Stimulated activated CD4-positive, alpha-beta T cell treated with anti-CD3 and anti-CD28 coated beads, Interleukin-1b, Interleukin-23, amount 100 ng/mL, for 4 hours (primary cell): ENCODE results near the gene S100A16.
"Not testable (repeated sequence)": the region's sequence is repeated elsewhere in the genome, so short reads cannot be mapped to it uniquely, and the experiment has no call there.

Source experiments
- DNase-seq, 2 donors: peaks; one replicate each; pipeline ENCODE4 v3.0.0-alpha.2; 2020; ENCODE audit warnings: low read depth in 2 of 2

S100A16 gene, protein sequence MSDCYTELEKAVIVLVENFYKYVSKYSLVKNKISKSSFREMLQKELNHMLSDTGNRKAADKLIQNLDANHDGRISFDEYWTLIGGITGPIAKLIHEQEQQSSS

DNA sequence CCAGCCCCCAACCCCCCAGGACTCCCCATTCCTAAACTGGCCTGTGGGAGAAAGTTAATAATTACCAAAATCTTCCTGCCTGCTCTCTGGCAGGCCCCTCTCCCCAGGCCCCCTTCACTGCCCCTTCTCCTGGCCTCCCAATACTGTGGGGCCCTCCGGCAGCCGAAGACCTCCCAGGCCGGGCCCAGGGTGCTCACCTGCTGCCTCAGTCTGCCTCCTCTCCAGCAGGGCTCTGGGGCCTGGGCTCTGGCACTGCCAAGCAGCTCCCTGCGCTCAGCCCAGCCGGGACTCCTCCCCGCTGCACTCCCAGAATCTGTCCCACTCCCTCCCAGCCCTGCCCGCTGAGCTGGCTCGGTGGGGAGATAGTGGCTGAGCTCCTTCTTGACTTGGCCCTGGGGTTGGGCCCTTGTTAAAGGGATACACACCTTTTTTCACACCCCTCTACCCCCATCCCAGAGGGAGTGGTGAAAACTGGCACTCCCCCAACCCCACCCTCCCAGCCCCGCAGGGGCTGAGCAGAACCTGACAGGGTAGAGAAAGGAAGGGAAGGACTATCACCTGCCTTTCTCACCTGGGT is at the start of gene S100A16:
Gene S100A16, minus strand, starts transcription at position 383 of the 577 bp plus-strand sequence. CDS start 4,986 bp downstream, outside the sequence.
- no peak for DNase-seq

GRCh38 chr1:153662269-153662668 is 49.3 kb upstream of the S100A16 start:
- no peak for DNase-seq

DNA sequence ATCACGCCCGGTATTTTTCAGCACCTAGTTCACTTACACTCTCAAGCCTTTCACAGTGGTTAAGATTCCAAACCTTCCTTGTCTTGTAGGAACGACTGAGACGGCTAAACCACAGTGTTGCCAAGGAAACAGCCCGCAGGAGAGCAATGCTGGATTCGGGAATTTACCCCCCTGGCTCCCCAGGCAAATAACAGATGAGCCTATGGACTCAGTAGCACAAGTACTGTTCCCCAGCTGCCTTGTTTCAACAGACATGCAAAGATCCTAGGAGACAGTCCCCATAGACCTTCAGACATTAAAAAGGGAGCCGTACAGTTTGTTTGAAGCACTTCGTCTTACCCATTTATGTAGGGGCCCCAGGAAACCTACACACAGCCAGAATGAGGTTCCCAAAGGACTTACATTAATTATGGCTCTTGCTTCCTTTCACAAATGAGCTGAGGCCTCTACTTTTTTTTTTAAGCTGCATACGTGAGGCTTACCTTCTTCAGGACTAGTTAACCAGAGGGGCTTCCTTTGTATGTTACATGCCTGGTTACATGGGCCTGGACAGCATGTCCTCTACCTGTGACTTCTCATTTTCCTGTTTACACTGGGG is 48.3 kb upstream of the S100A16 start:
- DNase-seq = no peak

- DNase-seq = no peak
Observed at GRCh38 chr1:153659656-153660055, 46.7 kb upstream of the S100A16 start.

DNA sequence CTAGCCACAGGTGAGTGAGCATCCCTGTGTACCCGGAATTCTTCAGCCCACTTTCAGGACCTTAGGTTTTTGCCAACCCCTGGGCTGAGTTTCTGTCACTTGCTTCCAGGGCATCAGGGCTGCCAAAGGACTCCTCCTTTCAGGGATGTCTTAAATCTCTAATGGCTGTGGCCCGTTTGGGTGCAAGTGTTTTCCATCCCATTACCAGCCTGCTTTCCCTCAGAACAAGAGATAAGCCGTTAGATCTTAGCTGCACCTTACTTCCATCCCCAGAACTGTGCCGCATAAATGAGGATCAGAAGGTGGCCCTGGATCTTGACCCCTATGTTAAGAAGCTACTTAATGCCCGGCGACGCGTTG is 46.2 kb upstream of the S100A16 start:
- no peak for DNase-seq

- DNase-seq = peak; percentile 85
Observed at GRCh38 chr1:153658400-153659174, 45.6 kb upstream of the S100A16 start, which contains the start of gene SNAPIN. SNAPIN (plus strand) TSS chr1:153658703; CDS start chr1:153658744, 41 bp downstream.

GRCh38 chr1:153655333-153655732 is 42.4 kb upstream of the S100A16 start:
- DNase-seq = no peak

GRCh38 chr1:153652805-153653500 is 40.0 kb upstream of the S100A16 start:
- DNase-seq = no peak

DNA sequence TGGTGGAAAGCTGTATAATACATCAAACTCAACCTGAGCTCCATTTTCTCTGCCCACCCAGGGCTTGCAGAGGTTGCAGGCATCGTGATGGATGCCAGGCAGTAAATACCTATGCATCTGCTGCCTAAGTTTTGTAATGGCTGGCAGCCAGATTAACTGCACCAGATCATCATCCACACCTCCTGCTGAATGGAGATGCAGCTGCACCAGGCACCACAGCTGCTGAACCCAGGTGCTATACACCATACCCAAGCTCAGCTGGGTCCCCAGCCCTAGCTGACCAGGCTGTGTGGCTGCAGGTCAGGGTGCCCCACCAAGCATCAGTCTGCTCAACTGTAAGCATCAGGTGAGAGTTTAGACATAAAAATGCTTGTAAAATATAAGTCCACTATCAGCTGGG is 38.8 kb upstream of the S100A16 start:
- no peak for DNase-seq

DNA sequence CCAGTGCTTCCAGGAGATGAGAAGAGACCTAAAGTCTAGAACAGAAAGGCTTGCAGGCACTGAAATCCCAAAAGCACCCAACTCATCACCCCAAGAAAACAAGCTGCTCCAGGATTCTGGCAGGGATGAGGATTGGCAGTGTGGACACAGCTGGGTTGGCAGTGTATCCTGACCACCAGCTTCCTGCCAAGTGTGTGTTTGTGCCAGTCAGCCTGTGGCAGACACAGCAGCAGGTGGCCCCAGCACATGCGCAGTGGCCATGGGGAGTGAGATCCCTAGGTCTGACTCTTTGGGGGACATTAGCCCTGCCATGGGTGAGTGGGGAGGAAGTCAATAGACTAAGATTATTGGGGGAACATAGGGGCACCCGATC is 36.9 kb upstream of the S100A16 start:
- no peak for DNase-seq

DNA sequence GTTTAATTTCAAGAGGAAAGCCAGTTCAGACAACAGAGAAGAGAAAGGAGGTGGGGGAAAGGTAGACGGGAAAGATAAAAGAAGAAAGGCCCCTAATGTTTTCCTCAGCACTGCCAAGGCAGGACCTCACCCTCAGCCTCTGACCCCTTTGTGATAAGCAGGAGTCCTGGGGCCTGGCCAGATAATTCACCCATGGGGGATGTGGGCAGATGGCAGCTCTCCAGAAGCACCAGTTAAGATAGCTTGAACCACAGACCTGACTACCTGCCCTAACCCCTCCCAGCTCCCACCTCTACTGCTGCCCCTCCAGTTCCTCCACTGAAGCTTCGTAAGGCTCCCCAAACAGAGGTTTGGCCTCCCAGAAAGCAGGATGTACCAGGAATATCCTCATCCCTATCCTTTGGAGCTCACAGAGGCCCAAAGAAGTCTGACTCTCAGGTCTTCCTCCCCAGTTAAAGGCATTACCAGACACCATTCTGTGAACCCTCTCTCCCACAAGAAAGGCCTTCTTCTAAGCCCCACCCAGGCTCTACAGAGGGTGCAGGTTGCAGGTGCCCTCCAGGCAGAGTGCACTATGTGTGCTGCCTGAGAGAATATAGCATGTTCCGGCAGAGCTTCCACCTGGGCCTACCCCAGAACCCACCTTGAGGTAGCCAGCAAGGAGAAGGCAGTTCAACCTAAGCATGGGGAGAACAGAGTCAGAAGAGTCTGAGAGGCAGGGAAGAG is 36.4 kb upstream of the S100A16 start:
- DNase-seq = no peak

DNA sequence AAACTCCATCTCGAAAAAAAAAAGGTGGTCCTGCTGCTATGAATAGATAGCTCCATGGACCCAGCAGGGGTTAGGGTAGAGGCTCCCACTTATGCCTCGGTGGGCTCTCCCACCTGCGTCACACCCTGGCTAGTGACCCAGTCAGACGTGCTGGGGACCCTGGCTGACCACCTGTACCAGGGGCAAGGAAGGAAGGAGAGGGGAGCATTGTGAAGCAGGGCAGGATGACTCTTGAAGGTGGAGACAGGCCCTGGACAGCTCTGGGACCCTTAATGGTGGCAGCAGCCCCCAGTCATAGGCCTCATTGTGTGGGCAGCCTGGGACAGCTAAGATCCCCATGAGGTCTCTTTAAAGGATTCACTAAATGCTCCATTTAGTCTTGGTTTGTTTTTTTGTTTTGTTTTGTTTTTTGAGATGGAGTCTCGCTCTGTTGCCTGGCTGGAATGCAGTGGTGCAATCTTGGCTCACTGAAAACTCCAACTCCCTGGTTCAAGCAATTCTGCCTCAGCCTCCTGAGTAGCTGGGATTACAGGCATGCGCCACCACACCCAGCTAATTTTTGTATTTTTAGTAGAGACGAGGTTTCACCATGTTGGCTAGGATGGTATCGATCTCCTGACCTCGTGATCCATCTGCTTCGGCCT is 35.2 kb upstream of the S100A16 start:
- DNase-seq = no peak

DNA sequence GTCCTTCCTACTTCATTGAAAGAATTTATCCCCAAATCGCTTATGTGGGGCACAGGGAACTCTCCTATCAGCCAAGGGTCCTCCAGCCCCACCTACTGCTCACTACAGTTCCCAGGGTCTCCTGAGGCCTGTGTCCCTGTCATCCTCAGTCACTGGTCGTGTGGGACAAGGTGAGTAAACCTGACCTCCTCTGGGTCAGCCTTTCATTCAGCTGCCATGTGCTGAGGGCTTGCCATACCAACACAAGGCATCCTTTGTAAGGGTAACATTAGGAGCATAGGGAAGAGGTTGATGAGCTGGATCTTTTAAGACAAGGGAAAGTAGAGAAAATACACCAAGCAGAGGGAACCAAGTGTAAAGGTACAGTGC is 34.4 kb upstream of the S100A16 start:
- DNase-seq = no peak

GRCh38 chr1:153646672-153647345 is 33.9 kb upstream of the S100A16 start:
- DNase-seq = no peak

- no peak for DNase-seq
Observed at GRCh38 chr1:153643816-153644215, 30.9 kb upstream of the S100A16 start.

- DNase-seq = no peak
Observed at GRCh38 chr1:153643100-153643499, 30.2 kb upstream of the S100A16 start.

DNA sequence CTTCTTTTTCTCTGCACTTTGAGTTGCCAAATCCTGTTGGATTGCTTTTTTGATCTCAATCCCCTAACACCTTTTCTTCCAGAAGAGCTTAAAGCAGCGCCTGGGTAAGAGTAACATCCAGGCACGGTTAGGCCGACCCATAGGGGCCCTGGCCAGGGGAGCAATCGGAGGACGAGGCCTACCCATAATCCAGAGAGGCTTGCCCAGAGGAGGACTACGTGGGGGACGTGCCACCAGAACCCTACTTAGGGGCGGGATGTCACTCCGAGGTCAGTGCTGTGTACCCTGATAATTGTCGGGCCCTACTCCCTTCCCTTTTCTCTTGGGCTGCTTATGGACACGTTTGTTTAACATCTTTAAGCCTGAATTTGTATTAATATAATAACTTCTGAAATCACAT is 29.2 kb upstream of the S100A16 start:
- DNase-seq = no peak

DNA sequence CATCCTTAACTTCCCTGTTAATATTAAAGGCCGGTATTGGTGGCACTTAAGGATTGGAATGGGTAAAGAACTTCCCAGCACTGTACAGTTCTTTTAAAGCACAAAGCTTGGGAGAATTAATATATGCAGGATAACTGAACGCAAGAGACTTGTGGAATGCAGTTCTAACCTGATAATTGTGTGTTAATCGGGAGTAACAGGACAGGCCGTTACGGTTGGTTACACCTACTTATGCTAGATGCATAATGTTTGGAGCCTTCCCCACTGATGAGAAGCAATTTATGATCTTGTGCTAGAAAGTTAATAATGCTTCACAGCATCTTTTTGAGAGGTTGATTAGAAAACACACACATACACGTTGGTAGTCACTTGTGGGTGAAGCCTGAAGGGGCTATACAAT is 27.9 kb upstream of the S100A16 start:
- no peak for DNase-seq

DNA sequence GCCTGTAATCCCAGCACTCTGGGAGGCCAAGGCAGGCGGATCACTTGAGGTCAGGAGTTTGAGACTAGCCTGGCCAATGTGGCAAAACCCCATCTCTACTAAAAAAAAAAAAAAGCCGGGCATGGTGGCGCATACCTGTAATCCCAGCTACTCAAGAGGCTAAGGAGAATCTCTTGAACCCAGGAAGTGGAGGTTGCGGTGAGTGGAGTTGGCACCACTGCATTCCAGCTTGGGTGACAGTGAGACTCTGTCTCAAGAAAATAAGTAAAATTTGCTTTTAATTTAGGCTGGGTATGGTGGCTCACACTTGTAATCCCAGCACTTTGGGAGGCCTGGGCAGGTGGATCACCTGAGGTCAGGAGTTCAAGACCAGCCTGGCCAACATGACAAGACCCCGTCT is 27.3 kb upstream of the S100A16 start:
- not testable (repeated sequence) for DNase-seq

DNA sequence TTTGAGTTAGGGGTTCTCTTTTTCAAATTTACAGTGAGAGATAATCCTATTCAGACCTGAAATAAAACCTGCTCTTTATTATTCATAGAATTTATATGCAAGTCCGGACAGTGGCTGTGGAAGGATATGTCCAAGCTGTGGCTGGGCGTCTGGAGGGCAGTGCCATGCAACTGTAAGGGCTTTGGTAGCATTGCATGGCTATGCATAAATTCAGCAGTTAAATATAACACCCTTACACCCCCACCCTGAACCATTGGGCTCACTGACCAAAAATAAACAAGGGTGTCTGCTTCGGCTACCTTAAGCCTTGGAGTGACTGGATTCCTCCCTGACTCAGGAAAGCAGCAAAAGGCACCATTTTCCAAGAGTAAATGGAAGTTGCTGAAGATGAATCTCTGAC is 26.3 kb upstream of the S100A16 start:
- no peak for DNase-seq

GRCh38 chr1:153638261-153638660 is 25.3 kb upstream of the S100A16 start:
- no peak for DNase-seq
